ENCODE results near the gene KCNT2.

Gene KCNT2

DNA sequence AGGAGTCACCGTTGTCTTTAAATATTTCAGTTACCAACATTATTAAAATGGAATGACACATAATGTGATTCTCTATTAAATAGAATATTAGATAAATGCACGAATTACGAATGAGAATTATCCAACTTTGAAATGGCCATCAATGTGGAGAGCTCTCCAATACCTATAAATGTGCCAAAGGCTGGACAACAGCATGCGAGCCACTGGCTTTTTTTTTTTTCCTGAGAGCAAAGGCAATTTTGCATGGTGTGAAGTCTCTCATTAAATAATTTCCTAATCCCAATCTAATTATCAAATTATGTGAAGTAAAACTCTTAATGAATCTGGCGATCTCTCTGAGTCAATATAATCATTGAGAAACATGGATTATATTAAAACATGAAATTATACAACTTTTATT, 113.5 kb downstream of the KCNT2 start:
- H3K4me1 ChIP-seq (ENCODE audit: control insufficient read depth in 1 of 2, insufficient read depth in 2 of 2, low read length in 2 of 2): no peaks in the 10 kb centered on the region
- H3K27me3 ChIP-seq (ENCODE audit: control insufficient read depth in 1 of 2, insufficient read depth in 2 of 2, low read length in 2 of 2): no peaks in the 10 kb centered on the region
- no peak overlapping the region for H3K4me3 ChIP-seq (ENCODE audit: low read depth in 1 of 2, low read length in 2 of 2)
- no peaks in the 10 kb centered on the region for H3K9me3 ChIP-seq (ENCODE audit: control insufficient read depth in 1 of 2, low read length in 2 of 2)
- H3K27ac ChIP-seq (ENCODE audit: low read depth, low read length): no peak overlapping the region
- no peak overlapping the region for H3K9ac ChIP-seq (ENCODE audit: low read depth in 1 of 2, low read length in 2 of 2)
- no peaks in the 10 kb centered on the region for H3K36me3 ChIP-seq (ENCODE audit: control insufficient read depth in 1 of 2, insufficient read depth in 2 of 2, low read length in 2 of 2)

DNA sequence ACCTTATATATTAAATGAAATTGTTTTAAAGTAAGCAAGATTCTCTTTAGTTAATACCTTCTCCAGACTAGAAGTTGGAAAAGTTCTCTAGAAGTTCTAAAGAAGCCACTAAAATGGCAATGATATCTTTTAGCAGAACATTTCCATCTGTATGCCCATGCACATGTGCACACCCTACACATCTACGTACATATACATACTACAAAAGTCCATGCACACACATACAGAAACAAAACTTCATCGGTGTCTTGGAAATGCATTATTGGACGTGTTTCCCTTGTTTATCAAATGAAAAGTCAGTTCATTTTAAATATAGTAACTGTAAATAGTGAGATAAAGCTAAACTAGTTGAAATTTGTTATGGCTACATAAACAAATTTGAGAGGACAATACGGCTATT, 114.4 kb downstream of the KCNT2 start:
- Histone ChIP-seq H3K4me3 (ENCODE audit: low read depth in 1 of 2, low read length in 2 of 2) (no peak overlapping the region), H3K27ac (ENCODE audit: low read depth, low read length) (no peak overlapping the region), H3K4me1 (ENCODE audit: control insufficient read depth in 1 of 2, insufficient read depth in 2 of 2, low read length in 2 of 2) (no peaks in the 10 kb centered on the region), H3K27me3 (ENCODE audit: control insufficient read depth in 1 of 2, insufficient read depth in 2 of 2, low read length in 2 of 2) (no peaks in the 10 kb centered on the region), H3K36me3 (ENCODE audit: control insufficient read depth in 1 of 2, insufficient read depth in 2 of 2, low read length in 2 of 2) (no peaks in the 10 kb centered on the region), H3K9ac (ENCODE audit: low read depth in 1 of 2, low read length in 2 of 2) (no peak overlapping the region), H3K9me3 (ENCODE audit: control insufficient read depth in 1 of 2, low read length in 2 of 2) (no peaks in the 10 kb centered on the region)

DNA sequence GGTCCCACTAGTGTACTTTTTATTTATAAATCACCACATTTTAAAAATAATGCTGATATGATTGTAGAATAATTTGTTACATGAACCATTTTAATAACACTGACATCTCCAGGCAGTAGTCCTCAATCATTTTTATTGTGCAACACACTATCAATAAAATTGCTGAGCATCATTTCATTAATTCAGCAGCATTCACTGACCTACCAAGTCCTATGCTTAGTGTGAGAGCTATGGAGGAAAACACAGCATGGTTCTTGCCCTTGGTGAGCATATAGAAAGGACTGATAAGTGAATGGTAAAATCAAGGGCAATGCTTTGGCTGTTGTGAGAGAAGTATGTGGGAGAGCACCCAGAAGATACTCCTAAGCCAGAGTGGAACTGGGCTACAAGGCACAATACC, 119.7 kb downstream of the KCNT2 start:
- H3K4me1 ChIP-seq (ENCODE audit: control insufficient read depth in 1 of 2, insufficient read depth in 2 of 2, low read length in 2 of 2): no peaks in the 10 kb centered on the region
- no peak overlapping the region for H3K9ac ChIP-seq (ENCODE audit: low read depth in 1 of 2, low read length in 2 of 2)
- H3K27me3 ChIP-seq (ENCODE audit: control insufficient read depth in 1 of 2, insufficient read depth in 2 of 2, low read length in 2 of 2): no peaks in the 10 kb centered on the region
- peaks cover 0 to 2% of the 10 kb centered on the region in 2 donors for H3K9me3 ChIP-seq (ENCODE audit: control insufficient read depth in 1 of 2, low read length in 2 of 2)
- no peaks in the 10 kb centered on the region for H3K36me3 ChIP-seq (ENCODE audit: control insufficient read depth in 1 of 2, insufficient read depth in 2 of 2, low read length in 2 of 2)
- no peak overlapping the region for H3K4me3 ChIP-seq (ENCODE audit: low read depth in 1 of 2, low read length in 2 of 2)
- no peak overlapping the region for H3K27ac ChIP-seq (ENCODE audit: low read depth, low read length)

DNA sequence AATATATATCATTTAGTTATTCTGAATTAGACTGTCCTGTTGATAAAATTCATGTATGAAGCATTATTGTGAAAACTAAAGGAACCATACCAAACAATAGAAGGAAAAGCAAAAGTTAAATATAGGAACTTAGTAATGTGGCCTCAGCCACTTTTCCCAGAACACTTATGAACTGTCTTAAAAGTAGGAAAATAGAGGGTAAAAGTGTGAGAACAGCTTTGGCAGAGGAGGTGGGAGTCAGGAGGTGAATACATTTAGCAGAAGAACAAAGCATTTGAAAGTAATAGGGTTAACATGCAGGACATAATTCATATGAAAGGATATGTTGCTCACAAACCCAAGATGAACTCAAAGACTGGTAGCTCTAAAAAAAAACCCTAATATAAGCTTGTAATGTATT, 121.9 kb downstream of the KCNT2 start:
- Histone ChIP-seq H3K27me3 (ENCODE audit: control insufficient read depth in 1 of 2, insufficient read depth in 2 of 2, low read length in 2 of 2) (no peaks in the 10 kb centered on the region), H3K9ac (ENCODE audit: low read depth in 1 of 2, low read length in 2 of 2) (no peak overlapping the region), H3K36me3 (ENCODE audit: control insufficient read depth in 1 of 2, insufficient read depth in 2 of 2, low read length in 2 of 2) (no peaks in the 10 kb centered on the region), H3K9me3 (ENCODE audit: control insufficient read depth in 1 of 2, low read length in 2 of 2) (peaks cover 0 to 2% of the 10 kb centered on the region in 2 donors), H3K4me3 (ENCODE audit: low read depth in 1 of 2, low read length in 2 of 2) (no peak overlapping the region), H3K27ac (ENCODE audit: low read depth, low read length) (no peak overlapping the region), H3K4me1 (ENCODE audit: control insufficient read depth in 1 of 2, insufficient read depth in 2 of 2, low read length in 2 of 2) (no peaks in the 10 kb centered on the region)

DNA sequence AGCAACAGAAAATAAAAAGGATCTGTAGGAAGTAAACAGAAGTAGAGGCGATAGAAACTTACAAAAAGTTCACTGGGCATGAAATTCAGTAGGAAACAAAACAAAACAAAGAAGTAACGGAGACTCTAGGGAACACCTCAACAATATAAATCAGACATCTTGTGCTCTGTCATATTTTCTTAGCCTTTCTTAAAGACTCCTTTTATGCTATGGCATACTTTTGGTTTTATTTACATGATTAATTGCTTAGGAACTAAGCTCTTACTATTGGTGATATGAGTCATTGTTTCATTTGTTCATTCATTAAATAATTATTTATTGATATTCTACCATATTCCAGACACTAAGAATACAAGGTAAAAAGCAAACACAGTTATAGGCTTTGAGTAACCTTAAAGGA, 126.6 kb downstream of the KCNT2 start:
- Histone ChIP-seq H3K4me1 (ENCODE audit: control insufficient read depth in 1 of 2, insufficient read depth in 2 of 2, low read length in 2 of 2) (no peaks in the 10 kb centered on the region), H3K9ac (ENCODE audit: low read depth in 1 of 2, low read length in 2 of 2) (no peak overlapping the region), H3K27ac (ENCODE audit: low read depth, low read length) (no peak overlapping the region), H3K4me3 (ENCODE audit: low read depth in 1 of 2, low read length in 2 of 2) (no peak overlapping the region), H3K27me3 (ENCODE audit: control insufficient read depth in 1 of 2, insufficient read depth in 2 of 2, low read length in 2 of 2) (no peaks in the 10 kb centered on the region), H3K9me3 (ENCODE audit: control insufficient read depth in 1 of 2, low read length in 2 of 2) (peaks cover 0 to 2% of the 10 kb centered on the region in 2 donors), H3K36me3 (ENCODE audit: control insufficient read depth in 1 of 2, insufficient read depth in 2 of 2, low read length in 2 of 2) (no peaks in the 10 kb centered on the region)

DNA sequence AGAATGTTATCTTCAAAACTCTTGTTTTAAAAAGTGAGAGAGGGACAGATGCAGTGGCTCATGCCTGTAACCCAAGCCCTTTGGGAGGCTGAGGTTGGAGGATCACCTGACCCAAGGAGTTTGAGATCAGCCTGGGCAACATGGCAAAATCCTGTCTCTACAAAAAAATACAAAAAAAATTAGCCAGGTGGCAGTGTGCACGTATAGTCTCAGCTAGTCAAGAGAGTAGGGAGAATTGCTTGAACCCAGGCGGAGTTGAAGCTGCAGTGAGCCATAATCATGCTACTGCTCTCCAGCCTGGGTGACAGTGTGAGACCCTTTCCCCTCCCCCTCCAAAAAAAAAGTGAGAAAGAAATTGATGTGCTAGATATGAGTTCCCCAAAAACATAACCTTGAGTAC, 131.0 kb downstream of the KCNT2 start:
- no peaks in the 10 kb centered on the region for H3K27me3 ChIP-seq (ENCODE audit: control insufficient read depth in 1 of 2, insufficient read depth in 2 of 2, low read length in 2 of 2)
- no peaks in the 10 kb centered on the region for H3K9me3 ChIP-seq (ENCODE audit: control insufficient read depth in 1 of 2, low read length in 2 of 2)
- no peak overlapping the region for H3K27ac ChIP-seq (ENCODE audit: low read depth, low read length)
- no peaks in the 10 kb centered on the region for H3K4me1 ChIP-seq (ENCODE audit: control insufficient read depth in 1 of 2, insufficient read depth in 2 of 2, low read length in 2 of 2)
- H3K36me3 ChIP-seq (ENCODE audit: control insufficient read depth in 1 of 2, insufficient read depth in 2 of 2, low read length in 2 of 2): no peaks in the 10 kb centered on the region
- H3K9ac ChIP-seq (ENCODE audit: low read depth in 1 of 2, low read length in 2 of 2): no peak overlapping the region
- no peak overlapping the region for H3K4me3 ChIP-seq (ENCODE audit: low read depth in 1 of 2, low read length in 2 of 2)

DNA sequence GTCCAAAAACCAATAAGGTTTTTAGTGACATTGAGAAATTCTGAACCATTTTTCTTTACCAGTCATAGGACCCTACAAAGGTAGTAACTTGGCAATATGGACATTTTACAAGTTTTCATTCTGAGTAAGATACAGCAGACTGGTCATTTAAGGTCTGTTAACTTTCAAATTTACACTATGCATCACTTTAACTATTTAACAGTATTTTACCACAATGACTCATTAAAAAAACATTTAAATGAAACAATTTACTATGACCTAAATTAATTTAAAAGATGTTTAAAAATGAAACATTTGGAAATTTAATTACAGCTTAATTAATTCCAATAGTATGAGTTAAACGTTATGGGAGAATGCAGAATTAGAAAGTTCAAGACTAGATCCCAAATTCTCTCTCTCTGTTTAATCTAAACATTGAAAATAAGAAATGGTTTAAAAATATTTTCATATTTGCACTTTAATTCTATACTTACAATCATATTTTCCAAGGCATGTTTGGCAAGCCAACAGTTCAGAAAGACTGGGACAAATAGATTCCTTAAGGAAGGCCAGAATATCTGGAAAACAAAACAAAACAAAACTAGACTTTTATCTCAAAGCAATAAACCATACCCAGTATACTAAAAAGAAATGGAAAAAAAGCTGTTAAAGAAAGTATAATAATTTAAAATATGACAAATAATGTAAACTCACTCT, 140.9 kb downstream of the KCNT2 start:
- no peaks in the 10 kb centered on the region for H3K4me1 ChIP-seq (ENCODE audit: control insufficient read depth in 1 of 2, insufficient read depth in 2 of 2, low read length in 2 of 2)
- H3K9me3 ChIP-seq (ENCODE audit: control insufficient read depth in 1 of 2, low read length in 2 of 2): no peaks in the 10 kb centered on the region
- no peak overlapping the region for H3K27ac ChIP-seq (ENCODE audit: low read depth, low read length)
- no peak overlapping the region for H3K9ac ChIP-seq (ENCODE audit: low read depth in 1 of 2, low read length in 2 of 2)
- no peaks in the 10 kb centered on the region for H3K36me3 ChIP-seq (ENCODE audit: control insufficient read depth in 1 of 2, insufficient read depth in 2 of 2, low read length in 2 of 2)
- H3K27me3 ChIP-seq (ENCODE audit: control insufficient read depth in 1 of 2, insufficient read depth in 2 of 2, low read length in 2 of 2): no peaks in the 10 kb centered on the region
- H3K4me3 ChIP-seq (ENCODE audit: low read depth in 1 of 2, low read length in 2 of 2): no peak overlapping the region

DNA sequence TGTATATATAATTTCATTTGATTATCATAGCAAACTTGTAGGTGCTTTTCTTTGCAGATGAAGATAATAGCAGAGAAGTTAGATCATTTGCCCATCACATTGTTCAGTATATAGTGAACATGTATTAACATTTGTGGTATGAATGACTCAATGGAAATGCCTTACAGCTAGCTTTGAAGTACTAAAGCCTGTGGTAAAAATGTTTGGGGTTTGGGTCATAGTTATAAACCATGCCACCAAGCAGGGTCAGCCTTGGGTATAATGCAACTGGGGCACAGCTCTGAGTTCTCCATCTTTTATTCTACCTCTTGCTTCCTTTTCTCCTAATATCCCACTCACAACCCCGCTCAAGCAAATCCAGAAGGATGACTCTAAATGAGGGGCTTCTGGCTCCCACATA, 141.6 kb downstream of the KCNT2 start:
- Histone ChIP-seq H3K9me3 (ENCODE audit: control insufficient read depth in 1 of 2, low read length in 2 of 2) (no peaks in the 10 kb centered on the region), H3K36me3 (ENCODE audit: control insufficient read depth in 1 of 2, insufficient read depth in 2 of 2, low read length in 2 of 2) (no peaks in the 10 kb centered on the region), H3K27me3 (ENCODE audit: control insufficient read depth in 1 of 2, insufficient read depth in 2 of 2, low read length in 2 of 2) (no peaks in the 10 kb centered on the region), H3K27ac (ENCODE audit: low read depth, low read length) (no peak overlapping the region), H3K9ac (ENCODE audit: low read depth in 1 of 2, low read length in 2 of 2) (no peak overlapping the region), H3K4me1 (ENCODE audit: control insufficient read depth in 1 of 2, insufficient read depth in 2 of 2, low read length in 2 of 2) (no peaks in the 10 kb centered on the region), H3K4me3 (ENCODE audit: low read depth in 1 of 2, low read length in 2 of 2) (no peak overlapping the region)

DNA sequence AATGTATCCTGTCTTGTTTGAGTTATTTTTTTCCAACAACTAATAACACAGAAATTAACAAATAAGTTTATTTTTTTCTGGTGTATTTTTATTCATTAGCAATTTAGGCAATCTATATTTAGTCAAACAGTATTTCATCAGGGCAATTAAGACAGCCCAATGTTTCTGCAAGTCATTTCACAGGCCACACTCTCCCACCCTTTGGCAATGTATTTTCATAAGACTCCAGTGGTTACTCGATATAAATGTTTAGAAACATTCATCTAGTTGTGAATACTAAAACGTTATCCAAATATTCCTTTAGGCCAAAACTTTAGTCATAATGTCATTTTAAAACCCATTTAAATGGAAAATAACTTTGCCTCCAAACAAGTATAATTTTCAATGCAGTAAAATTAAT, 142.1 kb downstream of the KCNT2 start:
- H3K36me3 ChIP-seq (ENCODE audit: control insufficient read depth in 1 of 2, insufficient read depth in 2 of 2, low read length in 2 of 2): no peaks in the 10 kb centered on the region
- no peaks in the 10 kb centered on the region for H3K9me3 ChIP-seq (ENCODE audit: control insufficient read depth in 1 of 2, low read length in 2 of 2)
- H3K4me1 ChIP-seq (ENCODE audit: control insufficient read depth in 1 of 2, insufficient read depth in 2 of 2, low read length in 2 of 2): no peaks in the 10 kb centered on the region
- H3K9ac ChIP-seq (ENCODE audit: low read depth in 1 of 2, low read length in 2 of 2): no peak overlapping the region
- no peak overlapping the region for H3K4me3 ChIP-seq (ENCODE audit: low read depth in 1 of 2, low read length in 2 of 2)
- H3K27ac ChIP-seq (ENCODE audit: low read depth, low read length): no peak overlapping the region
- no peaks in the 10 kb centered on the region for H3K27me3 ChIP-seq (ENCODE audit: control insufficient read depth in 1 of 2, insufficient read depth in 2 of 2, low read length in 2 of 2)

DNA sequence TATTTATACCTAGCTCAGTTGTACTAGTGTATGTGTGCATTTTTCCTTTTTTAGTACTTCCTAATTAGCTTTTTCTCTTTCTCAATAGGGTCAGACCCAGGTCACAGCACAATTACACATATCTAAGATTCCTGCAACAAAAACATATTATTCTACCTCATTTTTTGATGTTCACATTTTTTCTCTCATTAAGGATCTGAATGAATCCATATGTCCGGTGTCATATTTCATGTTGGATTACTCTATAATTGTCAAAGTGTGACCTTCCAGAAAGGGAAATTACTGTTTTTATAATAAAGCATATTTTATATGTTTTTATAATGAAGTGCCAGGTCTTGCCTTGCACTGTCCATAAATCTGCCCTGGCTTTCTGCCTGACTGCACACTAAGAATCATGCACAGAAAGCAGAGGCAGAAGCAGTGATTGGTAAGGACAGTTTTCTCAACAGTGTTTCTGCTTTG, 143.7 kb downstream of the KCNT2 start:
- H3K27ac ChIP-seq (ENCODE audit: low read depth, low read length): no peak overlapping the region
- H3K9ac ChIP-seq (ENCODE audit: low read depth in 1 of 2, low read length in 2 of 2): no peak overlapping the region
- no peaks in the 10 kb centered on the region for H3K9me3 ChIP-seq (ENCODE audit: control insufficient read depth in 1 of 2, low read length in 2 of 2)
- no peaks in the 10 kb centered on the region for H3K27me3 ChIP-seq (ENCODE audit: control insufficient read depth in 1 of 2, insufficient read depth in 2 of 2, low read length in 2 of 2)
- H3K4me3 ChIP-seq (ENCODE audit: low read depth in 1 of 2, low read length in 2 of 2): no peak overlapping the region
- H3K36me3 ChIP-seq (ENCODE audit: control insufficient read depth in 1 of 2, insufficient read depth in 2 of 2, low read length in 2 of 2): no peaks in the 10 kb centered on the region
- H3K4me1 ChIP-seq (ENCODE audit: control insufficient read depth in 1 of 2, insufficient read depth in 2 of 2, low read length in 2 of 2): no peaks in the 10 kb centered on the region

DNA sequence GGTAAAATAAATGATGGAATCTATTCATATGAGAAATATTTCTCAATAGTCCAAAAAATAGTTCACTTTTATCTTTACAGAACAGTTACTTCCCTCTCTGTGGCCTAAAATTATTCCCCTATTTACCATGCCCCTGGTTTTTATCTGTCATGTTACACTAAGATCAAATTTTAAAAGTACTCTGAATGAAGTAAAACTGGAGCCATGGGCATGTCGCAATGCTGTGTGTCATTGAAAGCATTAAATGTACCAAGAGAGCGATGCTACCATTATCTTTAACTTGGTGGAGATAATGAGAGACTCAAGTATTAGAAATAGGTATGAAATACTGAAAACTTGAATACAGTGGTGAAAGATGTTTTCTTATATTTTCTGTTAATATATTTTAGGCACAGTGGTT, 146.2 kb downstream of the KCNT2 start:
- H3K36me3 ChIP-seq (ENCODE audit: control insufficient read depth in 1 of 2, insufficient read depth in 2 of 2, low read length in 2 of 2): no peaks in the 10 kb centered on the region
- H3K9me3 ChIP-seq (ENCODE audit: control insufficient read depth in 1 of 2, low read length in 2 of 2): no peaks in the 10 kb centered on the region
- no peak overlapping the region for H3K27ac ChIP-seq (ENCODE audit: low read depth, low read length)
- no peak overlapping the region for H3K4me3 ChIP-seq (ENCODE audit: low read depth in 1 of 2, low read length in 2 of 2)
- no peak overlapping the region for H3K9ac ChIP-seq (ENCODE audit: low read depth in 1 of 2, low read length in 2 of 2)
- no peaks in the 10 kb centered on the region for H3K4me1 ChIP-seq (ENCODE audit: control insufficient read depth in 1 of 2, insufficient read depth in 2 of 2, low read length in 2 of 2)
- H3K27me3 ChIP-seq (ENCODE audit: control insufficient read depth in 1 of 2, insufficient read depth in 2 of 2, low read length in 2 of 2): no peaks in the 10 kb centered on the region
